GM12891 (cell line): ENCODE data around the gene NFKBIB.

Experiments used
- DNase-seq: peaks from one replicate; pipeline ENCODE4 v3.0.0; 2011; ENCODE audit warnings: low spot score; ENCODE audit not compliant: insufficient read length
- FAIRE-seq: peaks from 2 replicates; lab custom pipeline; 2011; peaks lifted over from hg19 to GRCh38; lab: Jason Lieb, UNC
- PAX5 ChIP-seq: IDR thresholded peaks from 2 replicates; pipeline ENCODE4 v1.6.1; 2011; ENCODE audit warnings: low read length, moderate library complexity, mild to moderate bottlenecking; ENCODE audit not compliant: insufficient read depth, severe bottlenecking
- POLR2A ChIP-seq: IDR thresholded peaks from 2 replicates; pipeline ENCODE4 v1.6.1; 2011; ENCODE audit warnings: low read depth, low read length, control low read depth
- POLR2AphosphoS5 ChIP-seq: IDR thresholded peaks from 2 replicates; pipeline ENCODE4 v1.6.1; 2011; ENCODE audit warnings: low read depth, low read length, control low read depth
- POU2F2 ChIP-seq: IDR thresholded peaks from 2 replicates; pipeline ENCODE4 v1.6.1; 2011; ENCODE audit warnings: low read depth, mild to moderate bottlenecking, control low read depth, low read length, moderate library complexity
- SPI1 ChIP-seq: IDR thresholded peaks from 2 replicates; pipeline ENCODE4 v1.6.1; 2011; ENCODE audit warnings: low read depth, low read length, control low read depth
- TAF1 ChIP-seq: IDR thresholded peaks from 2 replicates; pipeline ENCODE4 v1.6.1; 2011; ENCODE audit warnings: low read depth, low read length, control low read depth

The NFKBIB gene

DNA sequence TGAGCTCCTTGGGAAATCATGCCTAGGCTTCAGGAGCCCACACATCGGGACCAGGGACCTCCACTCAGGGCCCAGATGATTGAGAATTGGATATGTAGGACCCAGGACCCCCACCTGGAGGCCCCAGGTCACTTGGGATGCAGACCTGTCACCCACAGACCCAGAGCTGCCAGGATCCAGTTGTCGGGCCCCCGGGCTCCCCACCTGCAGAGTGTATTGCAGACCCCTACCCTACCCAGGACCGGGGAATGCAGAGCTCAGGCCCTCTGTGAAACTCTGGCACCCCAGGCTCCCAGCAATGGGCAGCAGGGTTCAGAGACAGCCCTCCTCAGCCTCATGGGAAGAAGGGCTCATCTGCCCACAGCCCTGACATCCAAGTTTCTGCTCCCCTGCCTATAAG lies 5.9 kb downstream of the NFKBIB start:
- TF ChIP-seq PAX5 (no peak), TAF1 (no peak), POLR2A (no peak), SPI1 (no peak), POU2F2 (no peak), POLR2AphosphoS5 (no peak)
- DNase-seq (no peak), FAIRE-seq (no peak)

DNA sequence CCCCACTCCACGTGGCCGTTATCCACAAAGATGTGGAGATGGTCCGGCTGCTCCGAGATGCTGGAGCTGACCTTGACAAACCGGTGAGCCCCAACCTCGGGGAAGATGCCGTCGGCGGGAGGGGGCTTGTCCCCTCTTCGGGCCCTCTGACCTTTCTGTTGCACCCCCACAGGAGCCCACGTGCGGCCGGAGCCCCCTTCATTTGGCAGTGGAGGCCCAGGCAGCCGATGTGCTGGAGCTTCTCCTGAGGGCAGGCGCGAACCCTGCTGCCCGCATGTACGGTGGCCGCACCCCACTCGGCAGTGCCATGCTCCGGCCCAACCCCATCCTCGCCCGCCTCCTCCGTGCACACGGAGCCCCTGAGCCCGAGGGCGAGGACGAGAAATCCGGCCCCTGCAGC lies 7.5 kb downstream of the NFKBIB start:
- TF ChIP-seq TAF1 (no peak), POU2F2 (no peak), PAX5 (no peak), SPI1 (no peak), POLR2A (no peak), POLR2AphosphoS5 (no peak)
- FAIRE-seq (no peak), DNase-seq (no peak)

DNA sequence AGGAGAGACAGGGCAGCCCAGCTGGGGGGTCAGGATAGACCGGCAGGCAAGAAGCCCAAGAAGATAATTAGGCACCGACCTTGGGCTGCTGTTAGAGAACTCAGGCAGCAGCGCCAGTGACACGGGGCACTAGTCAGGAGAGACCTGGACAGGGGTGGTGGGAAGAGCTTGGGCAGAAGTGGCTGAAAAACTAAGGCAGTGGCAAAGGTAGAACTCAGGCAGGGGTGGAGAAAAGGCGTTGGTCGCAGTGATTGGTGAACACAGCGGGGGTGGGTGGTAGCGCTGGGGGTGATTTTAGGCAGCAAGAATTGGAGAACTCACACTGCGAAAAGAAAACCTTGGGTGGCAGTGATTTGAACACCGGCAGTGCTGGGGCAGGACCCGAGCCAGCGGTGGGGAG lies 7.9 kb downstream of the NFKBIB start:
- TF ChIP-seq POU2F2 (no peak), PAX5 (no peak), TAF1 (no peak), SPI1 (no peak), POLR2AphosphoS5 (no peak), POLR2A (no peak)
- no peak for FAIRE-seq
- no peak for DNase-seq

DNA sequence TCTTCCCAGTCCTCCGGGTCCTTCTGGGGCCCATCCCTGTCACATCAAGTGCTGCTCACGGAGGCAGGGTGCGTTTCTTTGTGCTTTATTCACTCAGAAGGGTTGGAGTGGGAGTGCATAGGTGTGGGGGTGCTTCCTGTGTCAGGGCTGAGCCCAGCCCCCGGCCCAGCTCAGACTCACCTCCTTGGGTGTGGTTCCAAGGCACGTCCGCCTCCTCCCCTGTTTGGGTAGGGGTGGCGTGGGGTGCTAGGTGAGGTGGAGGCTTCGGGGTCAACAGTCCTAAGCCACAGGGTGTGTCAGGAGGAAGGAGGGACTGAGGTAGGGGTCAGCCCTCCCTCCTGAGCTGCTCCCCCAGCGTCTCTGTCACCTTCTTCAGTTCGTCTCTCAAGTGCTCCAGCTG lies 9.1 kb downstream of the NFKBIB start:
- DNase-seq: no peak

DNA sequence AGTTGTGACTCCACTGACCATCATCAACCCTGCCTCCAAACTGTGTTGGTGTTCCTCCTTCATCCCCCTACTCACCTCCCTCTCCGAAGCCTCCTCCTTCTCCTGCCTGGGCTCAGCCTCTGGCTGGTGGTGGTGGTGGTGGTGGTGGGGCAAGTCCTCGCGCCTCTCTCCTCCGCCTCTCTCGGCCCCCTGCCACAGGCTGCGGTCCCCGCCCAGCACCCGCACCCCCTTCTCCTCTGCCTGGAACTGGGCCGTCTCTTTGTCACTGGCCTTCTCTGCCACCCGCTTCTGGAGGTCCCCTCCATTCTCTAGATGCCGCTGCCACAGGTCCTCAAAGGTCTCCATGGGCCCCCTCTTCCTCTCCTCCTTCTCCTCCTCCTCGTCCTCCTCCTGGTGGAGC lies 10.7 kb downstream of the NFKBIB start:
- TF ChIP-seq PAX5 (no peak), TAF1 (no peak), POLR2AphosphoS5 (no peak), POLR2A (no peak), POU2F2 (no peak), SPI1 (no peak)
- DNase-seq (no peak), FAIRE-seq (no peak)

More for the DNA sequence above, 9.1 kb downstream of the NFKBIB start:
- FAIRE-seq: no peak
- TF ChIP-seq POLR2AphosphoS5 (peak; percentile 50; the same call in 1 of the 2 replicates), TAF1 (no peak), PAX5 (no peak), SPI1 (no peak), POLR2A (no peak)

DNA sequence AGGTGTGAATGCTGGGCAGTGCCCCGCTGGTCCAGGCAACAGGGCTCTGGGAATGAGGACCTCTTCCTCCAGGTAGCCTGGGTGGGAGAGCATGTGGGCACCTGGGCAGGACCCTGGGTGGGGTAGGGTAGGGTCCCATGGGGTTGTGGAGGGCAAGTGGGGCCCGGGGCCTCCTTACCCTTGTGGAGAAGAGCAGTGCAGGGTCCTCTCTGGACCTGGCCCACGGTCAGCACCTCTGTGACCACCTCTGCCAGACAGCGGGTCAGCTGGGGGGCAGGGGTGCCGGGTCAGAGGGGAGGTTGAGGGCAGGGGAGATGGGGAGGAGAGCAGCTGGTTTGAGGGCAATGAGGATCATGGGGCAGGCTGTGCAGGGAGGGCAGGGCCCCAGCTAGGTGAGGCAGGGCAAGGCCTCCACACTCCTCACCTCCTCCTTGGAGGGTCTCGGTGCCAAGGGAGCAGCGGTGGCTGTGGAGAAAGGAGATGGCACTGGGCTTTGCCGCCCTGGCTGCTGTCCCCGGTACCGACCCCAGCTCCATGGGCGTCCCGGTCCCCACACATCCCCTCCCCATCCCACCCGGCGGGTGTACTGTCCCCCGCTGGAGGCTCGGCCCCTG lies 11.7 kb downstream of the NFKBIB start:
- no peak for FAIRE-seq
- DNase-seq: no peak
- TF ChIP-seq POLR2A (no peak), POLR2AphosphoS5 (no peak), POU2F2 (no peak), PAX5 (no peak), SPI1 (no peak), TAF1 (no peak)

DNA sequence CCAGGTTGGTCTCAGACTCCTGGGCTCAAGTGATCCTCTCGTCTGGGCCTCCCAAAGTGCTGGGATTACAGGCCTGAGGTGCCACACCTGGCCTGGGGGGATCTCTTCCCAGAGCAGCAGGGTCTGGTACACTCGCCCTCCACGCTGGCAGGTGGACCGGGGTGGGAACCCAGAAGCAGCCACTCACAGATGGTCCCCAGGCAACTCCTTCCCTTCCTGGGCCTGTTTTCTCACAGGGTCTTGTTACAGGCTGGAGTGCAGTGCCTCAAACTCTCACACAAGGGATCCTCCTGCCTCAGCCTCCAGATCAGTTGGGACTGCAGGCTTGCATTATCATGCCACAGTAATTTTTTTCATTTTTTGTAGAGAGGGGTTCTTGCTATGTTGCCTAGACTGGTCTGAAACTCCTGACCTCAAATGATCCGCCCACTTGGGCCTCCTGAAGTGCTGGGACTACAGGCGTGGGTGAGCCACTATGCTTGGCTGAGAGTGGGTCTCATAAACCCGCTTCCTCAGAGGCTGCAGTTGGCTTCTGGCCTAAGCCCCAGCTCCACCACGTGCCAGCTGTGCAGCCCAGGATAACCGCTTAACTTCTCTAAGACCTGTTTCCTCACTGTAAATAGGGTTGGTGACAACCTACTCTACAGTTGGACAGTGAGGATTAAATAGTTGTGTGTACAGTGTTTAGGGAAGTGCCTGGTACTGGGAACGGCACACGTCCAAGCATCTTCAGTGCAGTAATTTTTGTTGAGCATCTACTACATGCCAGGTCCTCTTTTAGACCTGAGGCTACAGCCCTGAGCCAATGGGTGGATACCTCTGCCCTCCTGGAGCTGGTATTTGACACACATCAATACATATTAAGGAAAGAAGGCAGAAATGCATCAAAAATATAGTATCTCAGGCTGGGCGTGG lies 13.1 kb downstream of the NFKBIB start:
- DNase-seq (no peak), FAIRE-seq (peak; percentile 76)
- no peak for TF ChIP-seq POLR2AphosphoS5
- no peak for TF ChIP-seq TAF1
- TF ChIP-seq POLR2A: no peak
- peak; percentile 23; the same call in 1 of the 2 replicates for TF ChIP-seq SPI1

DNA sequence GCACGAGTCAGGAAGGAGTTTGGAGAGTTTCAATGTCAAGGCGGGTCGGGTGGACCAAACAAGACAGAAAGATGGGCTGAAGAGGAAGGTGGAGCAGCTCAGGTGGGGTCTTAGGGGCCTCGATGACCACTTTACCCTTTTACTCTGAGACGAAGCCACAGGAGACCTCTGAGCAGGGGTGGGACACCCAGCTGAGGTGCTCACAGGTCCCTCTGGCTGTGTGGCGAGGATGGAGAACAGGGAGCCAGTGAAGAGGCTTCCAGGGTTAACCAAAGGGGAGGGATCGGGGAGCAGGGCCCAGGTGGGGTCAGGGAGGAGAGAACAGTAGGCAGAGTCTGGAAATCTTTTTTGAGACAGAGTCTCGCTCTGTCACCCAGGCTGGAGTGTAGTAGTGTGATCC lies 14.2 kb downstream of the NFKBIB start:
- FAIRE-seq (no peak), DNase-seq (no peak)
- TF ChIP-seq TAF1 (no peak), PAX5 (no peak), SPI1 (no peak), POU2F2 (no peak), POLR2AphosphoS5 (no peak), POLR2A (no peak)
